ENCODE measurements around the gene MCC. TPM values are rescaled to one million over a fixed set of nuclear protein-coding genes. Genes with fewer than 3 reads are reported as not detected.

MCC gene
- total RNA-seq, 2 experiments from 2014 or later = 0.25 TPM; not detected in 1

- H3K27ac ChIP-seq (ENCODE audit: low read depth, low read length, poor library complexity, severe bottlenecking) = no peak overlapping the region
- H3K4me1 ChIP-seq (ENCODE audit: insufficient read depth, low read length, poor library complexity, severe bottlenecking) = no peaks in the 10 kb centered on the region
- H3K79me2 ChIP-seq (ENCODE audit: insufficient read depth, low read depth, low read length) = no peaks in the 10 kb centered on the region
- H3K36me3 ChIP-seq (ENCODE audit: insufficient read depth, low read length) = no peaks in the 10 kb centered on the region
- CTCF ChIA-PET (ENCODE audit: unreplicated experiment) = no interaction called here
- H3K9me2 ChIP-seq (ENCODE audit: insufficient read depth, low read length) = 0 out of 2 replicates have a peak, but pooled peaks cover 4% of the 10 kb centered on the region
- intact Hi-C loops (cut with micrococcal nuclease; ENCODE audit: unreplicated experiment) = no loop called here
- no peak overlapping the region for H3K4me2 ChIP-seq (ENCODE audit: low read length)
- no peak for DNase-seq (ENCODE audit: low spot score)
- no peaks in the 10 kb centered on the region for H4K20me1 ChIP-seq (ENCODE audit: insufficient read depth, low read length)
- BruUV-seq (replicated peaks) = no TSS peak
- no peaks in the 10 kb centered on the region for H3K9me3 ChIP-seq (ENCODE audit: low read length)
- H2AFZ ChIP-seq (ENCODE audit: low read length) = no peak overlapping the region
- POLR2A ChIA-PET = interaction anchor here (0.6 to 1.4 kb wide), 3 partner anchors 18 to 854 kb away, joined by 3 to 5 read pairs (median 3); no protein-coding TSS in a partner anchor
- no peak overlapping the region for H3K4me3 ChIP-seq (ENCODE audit: low read depth, low read length, poor library complexity, severe bottlenecking)
- TF ChIP-seq EZH2phosphoT487 (IDR thresholded peaks at IDR 0.05; ENCODE audit: borderline replicate concordance, low read depth, low read length) = no peak
These were observed 130.4 kb downstream of the MCC start for GRCh38 chr5:113357696-113358476.

GRCh38 chr5:113356487-113356886 lies 131.8 kb downstream of the MCC start:
- TF ChIP-seq, protein P1, sequence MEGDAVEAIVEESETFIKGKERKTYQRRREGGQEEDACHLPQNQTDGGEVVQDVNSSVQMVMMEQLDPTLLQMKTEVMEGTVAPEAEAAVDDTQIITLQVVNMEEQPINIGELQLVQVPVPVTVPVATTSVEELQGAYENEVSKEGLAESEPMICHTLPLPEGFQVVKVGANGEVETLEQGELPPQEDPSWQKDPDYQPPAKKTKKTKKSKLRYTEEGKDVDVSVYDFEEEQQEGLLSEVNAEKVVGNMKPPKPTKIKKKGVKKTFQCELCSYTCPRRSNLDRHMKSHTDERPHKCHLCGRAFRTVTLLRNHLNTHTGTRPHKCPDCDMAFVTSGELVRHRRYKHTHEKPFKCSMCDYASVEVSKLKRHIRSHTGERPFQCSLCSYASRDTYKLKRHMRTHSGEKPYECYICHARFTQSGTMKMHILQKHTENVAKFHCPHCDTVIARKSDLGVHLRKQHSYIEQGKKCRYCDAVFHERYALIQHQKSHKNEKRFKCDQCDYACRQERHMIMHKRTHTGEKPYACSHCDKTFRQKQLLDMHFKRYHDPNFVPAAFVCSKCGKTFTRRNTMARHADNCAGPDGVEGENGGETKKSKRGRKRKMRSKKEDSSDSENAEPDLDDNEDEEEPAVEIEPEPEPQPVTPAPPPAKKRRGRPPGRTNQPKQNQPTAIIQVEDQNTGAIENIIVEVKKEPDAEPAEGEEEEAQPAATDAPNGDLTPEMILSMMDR (conservative IDR thresholded peaks at IDR 0.05; ENCODE audit: low read length) = no peak
- no peak for TF ChIP-seq EZH2phosphoT487 (IDR thresholded peaks at IDR 0.05; ENCODE audit: borderline replicate concordance, low read depth, low read length)
- Histone ChIP-seq H3K79me2 (ENCODE audit: insufficient read depth, low read depth, low read length) (no peaks in the 10 kb centered on the region), H3K4me3 (ENCODE audit: low read depth, low read length, poor library complexity, severe bottlenecking) (no peak overlapping the region), H3K27ac (ENCODE audit: low read depth, low read length, poor library complexity, severe bottlenecking) (no peak overlapping the region), H3K4me1 (ENCODE audit: insufficient read depth, low read length, poor library complexity, severe bottlenecking) (no peaks in the 10 kb centered on the region), H3K36me3 (ENCODE audit: insufficient read depth, low read length) (no peaks in the 10 kb centered on the region), H4K20me1 (ENCODE audit: insufficient read depth, low read length) (no peaks in the 10 kb centered on the region), H3K9me2 (ENCODE audit: insufficient read depth, low read length) (0 out of 2 replicates have a peak, but pooled peaks cover 4% of the 10 kb centered on the region), H3K9me3 (ENCODE audit: low read length) (no peaks in the 10 kb centered on the region), H2AFZ (ENCODE audit: low read length) (no peak overlapping the region), H3K4me2 (ENCODE audit: low read length) (no peak overlapping the region)
- ChIA-PET POLR2A (interaction anchor here (0.9 to 1.1 kb wide), 2 partner anchors 17 kb away, joined by 4 to 5 read pairs; no protein-coding TSS in a partner anchor), CTCF (ENCODE audit: unreplicated experiment) (no interaction called here)
- intact Hi-C loops (cut with micrococcal nuclease; ENCODE audit: unreplicated experiment) = no loop called here
- no peak for DNase-seq (ENCODE audit: low spot score)
- BruUV-seq (replicated peaks) = no TSS peak

DNA sequence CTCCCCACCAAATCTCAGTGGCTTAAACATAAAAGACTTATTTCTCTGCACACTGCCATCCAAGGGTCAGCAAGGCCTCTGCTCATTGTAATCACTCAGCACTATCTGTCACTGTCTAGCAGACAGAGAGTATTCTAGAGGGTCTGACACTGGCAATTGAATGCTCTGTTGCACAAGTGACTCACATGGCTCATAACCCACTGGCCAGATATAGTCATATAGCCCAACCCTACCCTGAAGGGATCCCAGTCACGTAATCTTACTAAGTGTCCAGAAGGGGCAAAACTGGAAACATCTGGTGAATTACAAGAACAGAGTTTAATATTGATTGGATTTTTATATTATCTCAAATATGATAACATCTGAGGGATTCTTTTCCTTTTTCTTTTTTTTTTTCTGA lies 134.2 kb downstream of the MCC start:
- CTCF ChIA-PET (ENCODE audit: unreplicated experiment) = no interaction called here
- no peaks in the 10 kb centered on the region for H3K4me1 ChIP-seq (ENCODE audit: insufficient read depth, low read length, poor library complexity, severe bottlenecking)
- no peak for DNase-seq (ENCODE audit: low spot score)
- H3K9me2 ChIP-seq (ENCODE audit: insufficient read depth, low read length) = no peaks in the 10 kb centered on the region
- no peaks in the 10 kb centered on the region for H3K9me3 ChIP-seq (ENCODE audit: low read length)
- no peak overlapping the region for H3K4me3 ChIP-seq (ENCODE audit: low read depth, low read length, poor library complexity, severe bottlenecking)
- POLR2A ChIA-PET = no interaction called here
- TF ChIP-seq EZH2phosphoT487 (IDR thresholded peaks at IDR 0.05; ENCODE audit: borderline replicate concordance, low read depth, low read length) = no peak
- TF ChIP-seq, protein P1 (conservative IDR thresholded peaks at IDR 0.05; ENCODE audit: low read length) = no peak
- H2AFZ ChIP-seq (ENCODE audit: low read length) = no peak overlapping the region
- no peaks in the 10 kb centered on the region for H3K79me2 ChIP-seq (ENCODE audit: insufficient read depth, low read depth, low read length)
- H3K36me3 ChIP-seq (ENCODE audit: insufficient read depth, low read length) = no peaks in the 10 kb centered on the region
- H4K20me1 ChIP-seq (ENCODE audit: insufficient read depth, low read length) = no peaks in the 10 kb centered on the region
- no TSS peak for BruUV-seq (replicated peaks)
- intact Hi-C loops (cut with micrococcal nuclease; ENCODE audit: unreplicated experiment) = no loop called here
- H3K4me2 ChIP-seq (ENCODE audit: low read length) = no peak overlapping the region
- H3K27ac ChIP-seq (ENCODE audit: low read depth, low read length, poor library complexity, severe bottlenecking) = no peak overlapping the region
